Ovary (tissue), 9 donors: ENCODE data around the gene COL26A1. TPM values are rescaled to one million over a fixed set of nuclear protein-coding genes. Genes with fewer than 3 reads are reported as not detected.
"Not testable (repeated sequence)": the region's sequence is repeated elsewhere in the genome, so short reads cannot be mapped to it uniquely, and the experiment has no call there.

Source experiments
- DNase-seq, 5 donors: peaks; one replicate each; pipeline ENCODE4 v3.0.0-alpha.2; 2019 to 2020
- H3K27ac ChIP-seq, 2 donors: fragments of 200-600 bp; one replicate each; pipeline versions ENCODE4 v1.5.1 to v1.8.0; 2019 to 2022
- H3K27me3 ChIP-seq: fragments of 200-600 bp; one replicate; pipeline ENCODE4 v1.8.0; 2022
- H3K36me3 ChIP-seq: fragments of 200-600 bp; sonication (generic); one replicate; pipeline ENCODE4 v1.5.1; 2019
- H3K4me1 ChIP-seq: one replicate; pipeline ENCODE4 v1.8.1; 2013; ENCODE audit warnings: mild to moderate bottlenecking, moderate library complexity; ENCODE audit not compliant: insufficient read depth
- H3K4me3 ChIP-seq: fragments of 200-600 bp; sonication (generic); one replicate; pipeline ENCODE4 v1.5.1; 2017
- H3K9me3 ChIP-seq, 2 donors: fragments of 200-600 bp in 1 of 2; sonication (generic) in 1 of 2; one replicate each; pipeline versions ENCODE4 v1.5.1 to v1.8.1; 2013 to 2019; ENCODE audit warnings: mild to moderate bottlenecking in 1 of 2, moderate library complexity in 1 of 2
- EP300 ChIP-seq: sonication (generic); formaldehyde crosslinking; IDR thresholded peaks from one replicate; pipeline ENCODE4 v1.6.1; 2017; ENCODE audit warnings: antibody characterized with exemption
- POLR2A ChIP-seq: fragments of 450-650 bp; IDR thresholded peaks from one replicate; pipeline ENCODE4 v1.6.1; 2017; ENCODE audit warnings: antibody characterized with exemption, mild to moderate bottlenecking, moderate library complexity
- WGBS, 3 donors: extraction: QIAGEN DNeasy Blood & Tissue Kit in 1 of 3; methylation state at CpG; one replicate each; pipeline versions ENCODE4 v1.1.5 to v1.1.7; 2013 to 2017; 5-methylcytosine and 5-hydroxymethylcytosine counted together
- intact Hi-C, 4 donors: fragments of 100-400 bp; cut with DNase I; formaldehyde crosslinking; loops; one replicate each; pipeline versions ENCODE4 v1.11.0 to v1.15.1; 2022 to 2023
- polyA plus RNA-seq, 2 donors: library from polyadenylated mRNA; stranded (reverse); fragments of 200-250 nt in 1 of 2; fragments of 350-450 nt in 1 of 2; fragmentation: Illumina TruSeq in 1 of 2; extraction: RNeasy Lipid Tissue Mini Kit (QIAGEN cat#74804) in 1 of 2; gene quantifications; one replicate each; pipeline ENCODE4 v1.2.3, GENCODE V29; 2013 to 2014
- total RNA-seq, 7 donors: library from RNA; depleted of rRNA in 2 of 7; stranded (reverse); fragments of >200 nt in 2 of 7; fragmentation: NEBNext Ultra II Directional in 3 of 7; extraction: Animal tissue kit (Norgen Biotek cat#: 25700) in 3 of 7; gene quantifications; one replicate each; pipeline versions ENCODE4 v1.1.0 to v1.2.4, GENCODE V29; 2016 to 2023
- TF ChIP-seq, protein P1 (sequence below), 3 donors: fragments of 450-650 bp in 2 of 3; fragments of 200-600 bp in 1 of 3; IDR thresholded peaks; one replicate each; pipeline versions ENCODE4 v1.5.1 to v1.8.0; 2016 to 2022; ENCODE audit warnings: antibody characterized with exemption in 3 of 3, mild to moderate bottlenecking in 1 of 3
- donor health status: DM: no; HTN: no; CAD: no; lungs with moderate emphysema.
- donor health status: DM: no; HTN: no; CAD: no.
- donor health status: Bipolar disorder and iron deficiency.
- donor health status: DM: yes; HTN: yes; CAD: no.
- donor health status: DM: no; HTN: no; CAD: no.
- donor health status: DM: yes; HTN: yes; CAD: no.

The COL26A1 gene
- total and polyA plus RNA-seq, 9 donors = 0.17 to 2.3 (median 0.40) TPM

DNA sequence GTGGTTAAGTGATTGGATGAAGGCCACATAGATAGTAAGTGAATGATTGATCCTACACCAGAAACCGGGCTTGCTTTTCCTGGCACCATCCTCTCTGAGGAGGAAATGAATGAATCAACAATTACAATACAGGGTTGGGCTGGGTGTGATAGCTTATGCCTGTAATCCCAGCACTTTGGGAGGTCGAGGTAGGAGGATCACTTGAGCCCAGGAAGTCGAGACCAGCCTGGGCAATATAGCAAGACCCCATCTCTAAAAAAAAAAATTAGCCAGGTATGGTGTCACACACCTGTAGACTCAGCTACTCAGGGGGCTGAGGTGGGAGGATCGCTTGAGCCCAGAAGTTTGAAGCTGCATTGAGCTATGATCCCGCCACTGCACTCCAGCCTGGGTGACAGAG is 111.5 kb downstream of the COL26A1 start:
- Histone ChIP-seq H3K27ac (no peak overlapping the region), H3K4me1 (no peaks in the 10 kb centered on the region), H3K27me3 (no peaks in the 10 kb centered on the region), H3K36me3 (no peaks in the 10 kb centered on the region), H3K9me3 (no peaks in the 10 kb centered on the region), H3K4me3 (no peak overlapping the region)
- DNase-seq = no peak
- intact Hi-C loops = no loop called here
- TF ChIP-seq POLR2A = no peak
- TF ChIP-seq EP300 = no peak
- TF ChIP-seq, protein P1, sequence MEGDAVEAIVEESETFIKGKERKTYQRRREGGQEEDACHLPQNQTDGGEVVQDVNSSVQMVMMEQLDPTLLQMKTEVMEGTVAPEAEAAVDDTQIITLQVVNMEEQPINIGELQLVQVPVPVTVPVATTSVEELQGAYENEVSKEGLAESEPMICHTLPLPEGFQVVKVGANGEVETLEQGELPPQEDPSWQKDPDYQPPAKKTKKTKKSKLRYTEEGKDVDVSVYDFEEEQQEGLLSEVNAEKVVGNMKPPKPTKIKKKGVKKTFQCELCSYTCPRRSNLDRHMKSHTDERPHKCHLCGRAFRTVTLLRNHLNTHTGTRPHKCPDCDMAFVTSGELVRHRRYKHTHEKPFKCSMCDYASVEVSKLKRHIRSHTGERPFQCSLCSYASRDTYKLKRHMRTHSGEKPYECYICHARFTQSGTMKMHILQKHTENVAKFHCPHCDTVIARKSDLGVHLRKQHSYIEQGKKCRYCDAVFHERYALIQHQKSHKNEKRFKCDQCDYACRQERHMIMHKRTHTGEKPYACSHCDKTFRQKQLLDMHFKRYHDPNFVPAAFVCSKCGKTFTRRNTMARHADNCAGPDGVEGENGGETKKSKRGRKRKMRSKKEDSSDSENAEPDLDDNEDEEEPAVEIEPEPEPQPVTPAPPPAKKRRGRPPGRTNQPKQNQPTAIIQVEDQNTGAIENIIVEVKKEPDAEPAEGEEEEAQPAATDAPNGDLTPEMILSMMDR (IDR thresholded peaks at IDR 0.05) = no peak
- whole genome bisulfite sequencing, 3 donors = 55 to 72% (median 67%) methylated on average over 5 of the region's 5 CpGs

DNA sequence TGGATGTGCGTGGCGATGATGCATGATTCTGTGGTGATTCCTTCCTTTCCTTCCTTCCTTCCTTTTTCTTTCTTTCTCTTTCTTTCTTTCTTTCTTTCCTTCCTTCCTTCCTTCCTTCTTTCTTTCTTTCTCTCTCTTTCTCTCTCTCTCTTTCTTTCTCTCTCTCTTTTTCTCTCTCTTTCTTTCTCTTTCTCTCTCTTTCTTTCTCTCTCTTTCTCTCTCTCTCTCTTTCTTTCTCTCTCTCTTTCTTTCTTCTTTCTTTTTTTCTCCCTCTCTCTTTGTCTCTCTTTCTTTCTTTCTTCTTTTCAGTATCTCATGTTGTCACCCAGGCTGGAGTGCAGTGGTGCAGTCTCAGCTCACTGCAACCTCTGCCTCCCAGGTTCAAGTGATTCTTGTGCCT is 113.0 kb downstream of the COL26A1 start:
- H3K36me3 ChIP-seq, H3K4me3 ChIP-seq, H3K4me1 ChIP-seq, H3K27me3 ChIP-seq, intact Hi-C loops, H3K9me3 ChIP-seq, H3K27ac ChIP-seq, DNase-seq: not testable (repeated sequence)
- 92 to 97% (median 97%) methylated on average over 2 of the region's 2 CpGs for WGBS, 3 donors

- TF ChIP-seq, protein P1 (IDR thresholded peaks at IDR 0.05) = no peak
- TF ChIP-seq EP300 (no peak), POLR2A (no peak)
- H3K4me1 ChIP-seq = no peaks in the 10 kb centered on the region
- H3K27me3 ChIP-seq = no peaks in the 10 kb centered on the region
- intact Hi-C loops = no loop called here
- WGBS, 3 donors = 93 to 95% (median 94%) methylated on average over 1 of the region's 1 CpG
- no peak overlapping the region for H3K4me3 ChIP-seq
- no peaks in the 10 kb centered on the region for H3K9me3 ChIP-seq
- H3K27ac ChIP-seq = no peak overlapping the region
- H3K36me3 ChIP-seq = no peaks in the 10 kb centered on the region
- no peak for DNase-seq
These were observed 116.5 kb downstream of the COL26A1 start for GRCh38 chr7:101479217-101479616.

DNA sequence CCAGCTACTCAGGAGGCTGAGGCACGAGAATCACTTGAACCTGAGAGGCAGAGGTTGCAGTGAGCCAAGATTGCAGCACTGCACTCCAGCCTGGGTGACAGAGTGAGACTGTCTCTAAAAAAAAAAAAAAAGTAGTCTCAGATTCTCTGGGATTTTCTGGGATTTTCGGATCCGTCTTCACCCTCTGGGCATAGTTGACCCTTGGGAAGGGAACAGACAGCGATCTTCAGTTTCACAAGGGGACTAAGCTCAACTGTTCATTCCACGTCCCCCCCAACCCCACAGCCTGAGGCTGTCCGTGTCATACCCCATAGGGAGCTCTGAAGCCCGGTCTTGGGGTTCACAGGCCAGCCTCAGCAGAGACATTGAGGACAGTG is 123.4 kb downstream of the COL26A1 start:
- H3K9me3 ChIP-seq, H3K36me3 ChIP-seq, intact Hi-C loops, H3K27me3 ChIP-seq, H3K4me1 ChIP-seq, H3K27ac ChIP-seq, H3K4me3 ChIP-seq, DNase-seq: not testable (repeated sequence)
- WGBS, 3 donors = 68 to 77% (median 70%) methylated on average over 7 of the region's 7 CpGs

DNA sequence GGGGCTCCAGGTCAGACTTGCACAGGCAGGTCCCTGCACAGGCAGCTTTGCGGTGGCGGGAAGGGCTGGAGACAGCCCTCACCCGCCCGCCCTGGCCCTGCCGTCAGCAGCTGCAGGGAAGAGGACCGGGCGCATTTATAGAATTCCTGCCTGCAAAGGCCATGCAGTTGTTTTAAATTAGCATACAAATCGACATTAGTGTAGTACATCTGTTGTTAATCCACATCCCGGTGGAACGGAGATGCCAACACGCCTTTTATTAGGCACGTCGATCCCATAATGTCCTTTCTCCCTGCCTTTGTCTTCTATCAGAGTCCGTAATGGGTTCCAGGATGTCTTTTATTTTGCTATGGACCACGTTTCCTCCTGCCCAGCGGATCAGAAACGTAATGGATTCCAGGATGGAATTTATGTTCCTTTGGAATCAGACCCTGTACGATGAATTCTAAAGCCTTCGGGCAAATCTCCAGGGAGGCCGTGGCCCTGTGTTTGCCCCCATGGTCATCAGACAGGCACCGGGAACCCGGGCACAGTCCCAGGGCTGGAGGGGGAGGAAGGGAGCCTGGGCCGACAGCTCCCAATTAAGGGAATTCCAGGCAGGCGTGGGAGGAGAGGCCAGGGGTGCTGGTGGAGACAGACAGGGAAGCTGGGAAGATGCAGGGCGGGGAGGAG is 123.9 kb downstream of the COL26A1 start:
- Histone ChIP-seq H3K27ac (no peak overlapping the region), H3K36me3 (no peaks in the 10 kb centered on the region), H3K4me1 (peaks cover 9% of the 10 kb centered on the region), H3K4me3 (no peak overlapping the region), H3K27me3 (no peaks in the 10 kb centered on the region), H3K9me3 (no peaks in the 10 kb centered on the region)
- TF ChIP-seq, protein P1 (IDR thresholded peaks at IDR 0.05) = no peak
- no peak for TF ChIP-seq EP300
- TF ChIP-seq POLR2A = no peak
- intact Hi-C loops = no loop called here
- peak in 4 of 5 donors; percentile 13 to 63 (median 41) for DNase-seq
- WGBS, 3 donors = 7 to 12% (median 12%) methylated on average over 25 of the region's 25 CpGs
